Neural cell (in vitro differentiated cells): Measurements from ENCODE around the gene NSUN6.

Source experiments
- CTCF ChIP-seq: fragments of 450-650 bp; IDR thresholded peaks from 2 replicates; pipeline ENCODE4 v1.5.1; 2014; ENCODE audit warnings: antibody characterized with exemption, mild to moderate bottlenecking, moderate library complexity; ENCODE audit not compliant: poor library complexity, severe bottlenecking
- EZH2 ChIP-seq: fragments of 200-600, 300-800 bp; shearing (Covaris generic), sonication (generic); IDR thresholded peaks from 2 replicates; pipeline ENCODE4 v1.6.1; 2014; ENCODE audit warnings: antibody characterized with exemption, low read length, borderline replicate concordance, mild to moderate bottlenecking; ENCODE audit not compliant: insufficient read depth, poor library complexity, severe bottlenecking
- POLR2AphosphoS5 ChIP-seq: IDR thresholded peaks from 2 replicates; pipeline ENCODE4 v1.6.1; 2012
- REST ChIP-seq: IDR thresholded peaks from 2 replicates; pipeline ENCODE4 v1.6.1; 2012; ENCODE audit warnings: borderline replicate concordance

DNA sequence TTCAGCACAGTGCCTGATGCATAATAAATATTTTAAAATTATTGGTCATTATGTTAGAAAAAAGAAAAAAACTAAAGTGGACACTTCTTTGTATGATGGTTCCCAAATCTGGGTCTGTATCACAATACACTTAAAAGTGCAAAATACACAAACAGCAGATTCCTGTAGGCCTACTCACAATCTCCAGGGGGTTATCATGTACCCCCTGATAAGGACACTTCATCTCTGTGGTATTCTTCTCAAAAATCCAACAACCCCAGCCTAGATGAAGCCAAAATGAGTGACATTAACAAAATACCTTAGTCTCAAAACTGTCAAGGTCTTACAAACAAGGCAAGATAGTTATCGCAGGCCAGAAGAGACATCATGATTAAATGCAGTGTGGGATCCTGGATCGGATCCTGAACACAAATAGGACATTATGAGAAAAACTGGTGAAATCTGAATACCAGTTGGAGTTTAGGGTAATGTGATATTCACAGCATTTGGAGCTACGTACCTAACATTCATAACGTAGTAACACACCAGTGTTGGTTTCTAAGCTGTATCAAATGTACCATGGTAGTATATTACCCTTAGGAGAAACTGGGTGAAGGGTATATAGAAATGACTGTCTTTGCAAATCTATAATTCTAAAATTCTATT is 45.2 kb downstream of the NSUN6 start:
- TF ChIP-seq CTCF, result no peak
- no peak for TF ChIP-seq EZH2
- TF ChIP-seq POLR2AphosphoS5, result no peak
- no peak for TF ChIP-seq REST
